ENCODE data around the gene C11orf52. TPM values are rescaled to one million over a fixed set of nuclear protein-coding genes. Genes with fewer than 3 reads are reported as not detected.

Gene C11orf52
- total and polyA plus RNA-seq, 2 of the 4 experiments (the other 2 are of a cell fraction), result 0.90 to 1.1 TPM

GRCh38 chr11:111954154-111954553, 35.4 kb downstream of the C11orf52 start:
- dilution Hi-C loops (cut with HindIII; ENCODE audit: low sequenced_read_pairs, unreplicated experiment) (no loop called here), intact Hi-C loops (cut with micrococcal nuclease) (no loop called here), in situ Hi-C loops (cut with MboI; ENCODE audit: low sequenced_read_pairs) (no loop called here)
- H3K4me1 ChIP-seq (ENCODE audit: control insufficient read depth, insufficient read depth, low read length), result no peaks in the 10 kb centered on the region
- no peak for ATAC-seq (ENCODE audit: low read depth)
- no peak overlapping the region for H4K91ac ChIP-seq (ENCODE audit: insufficient read depth, low read depth, low read length)
- H2AK5ac ChIP-seq (ENCODE audit: low read depth, low read length), result no peak overlapping the region
- no peak overlapping the region for H3K27ac ChIP-seq (ENCODE audit: insufficient read depth, low read length)
- no TSS peak for BruUV-seq (replicated peaks)
- H3K18ac ChIP-seq (ENCODE audit: low read depth, low read length), result no peak overlapping the region
- no peak overlapping the region for H3K14ac ChIP-seq (replicated peaks; ENCODE audit: low read depth, low read length)
- 0 out of 2 replicates have a peak, but pooled peaks cover 2% of the 10 kb centered on the region for H3K9me1 ChIP-seq (ENCODE audit: insufficient read depth, low read length)
- no peak overlapping the region for H3K4me3 ChIP-seq (ENCODE audit: insufficient read depth, low read depth, low read length)
- no peak overlapping the region for H2BK20ac ChIP-seq (ENCODE audit: low read depth, low read length)
- no peak overlapping the region for H4K8ac ChIP-seq (ENCODE audit: low read depth in 2 of 2, low read length in 2 of 2)
- ChIA-PET POLR2A (ENCODE audit: unreplicated experiment) (no interaction called here), CTCF (no interaction called here)
- no peak overlapping the region for H4K5ac ChIP-seq (ENCODE audit: low read depth, low read length)
- no peaks in the 10 kb centered on the region for H3K9me3 ChIP-seq (ENCODE audit: control insufficient read depth, insufficient read depth, low read length)
- no peak overlapping the region for H2AK9ac ChIP-seq (replicated peaks; ENCODE audit: low read depth, low read length, poor library complexity)
- H3K9ac ChIP-seq (ENCODE audit: low read depth, low read length), result no peak overlapping the region
- no peak overlapping the region for H2BK5ac ChIP-seq (ENCODE audit: low read depth, low read length, poor library complexity, severe bottlenecking)
- no peaks in the 10 kb centered on the region for H4K20me1 ChIP-seq (ENCODE audit: insufficient read depth, low read length)
- no peak for DNase-seq
- no peak for TF ChIP-seq SMC3 (IDR thresholded peaks at IDR 0.05; ENCODE audit: low read depth, low read length)
- TF ChIP-seq ELK1 (IDR thresholded peaks at IDR 0.05; ENCODE audit: borderline replicate concordance, low read depth, low read length), result no peak
- no peak for TF ChIP-seq RAD21 (IDR thresholded peaks at IDR 0.05; ENCODE audit: low read length)
- no peak for TF ChIP-seq MAFK (IDR thresholded peaks at IDR 0.05; ENCODE audit: low read depth, low read length)
- no peak for TF ChIP-seq MXI1 (IDR thresholded peaks at IDR 0.05; ENCODE audit: borderline replicate concordance, low read depth, low read length)
- no peaks in the 10 kb centered on the region for H3K27me3 ChIP-seq (ENCODE audit: control insufficient read depth, insufficient read depth, low read length)
- H3K56ac ChIP-seq (ENCODE audit: extremely low read depth, insufficient read depth, low read length), result no peak overlapping the region
- no peak overlapping the region for H2BK15ac ChIP-seq (ENCODE audit: low read depth, low read length)
- WGBS, 2 experiments (ENCODE audit: extremely low coverage in 2 of 2, insufficient read length in 1 of 2), result no CpG with 5 or more reads among the region's 4 CpGs
- H2AFZ ChIP-seq (replicated peaks; ENCODE audit: low read length, poor library complexity), result no peak overlapping the region
- H3K4me2 ChIP-seq (ENCODE audit: low read depth, low read length), result no peak overlapping the region
- H2BK120ac ChIP-seq (ENCODE audit: low read depth, low read length), result no peak overlapping the region
- H3K79me1 ChIP-seq (ENCODE audit: low read depth in 1 of 2, low read length in 2 of 2), result no peaks in the 10 kb centered on the region; a peak in 1 of 4 replicates
- H3K23ac ChIP-seq (ENCODE audit: low read depth, low read length), result no peak overlapping the region
- no peaks in the 10 kb centered on the region; the same call in 1 of the 2 replicates for H3K36me3 ChIP-seq (ENCODE audit: control insufficient read depth, insufficient read depth, low read length)
- no peak overlapping the region for H3K4ac ChIP-seq (ENCODE audit: low read depth, low read length)
